ENCODE results near the gene APH1B.

APH1B gene

GRCh38 chr15:63283126-63283525 lies 5.7 kb downstream of the APH1B start:
- H3K36me3 ChIP-seq (ENCODE audit: insufficient read depth): no peaks in the 10 kb centered on the region
- no peak overlapping the region for H3K4me2 ChIP-seq
- H3K4me3 ChIP-seq (IDR thresholded peaks at IDR 0.05; ENCODE audit: insufficient read depth, low read depth, low read length): no peak overlapping the region
- no peak overlapping the region for H3K27ac ChIP-seq
- H3K4me1 ChIP-seq (ENCODE audit: low read depth, poor library complexity, severe bottlenecking): no peaks in the 10 kb centered on the region
- H3K79me2 ChIP-seq (ENCODE audit: insufficient read depth, low read depth): no peaks in the 10 kb centered on the region
- H3K9ac ChIP-seq: no peak overlapping the region
- H4K20me1 ChIP-seq (ENCODE audit: insufficient read depth): no peaks in the 10 kb centered on the region
- no peaks in the 10 kb centered on the region for H3K27me3 ChIP-seq (ENCODE audit: insufficient read depth, low read depth)
- no peak overlapping the region for H2AFZ ChIP-seq (ENCODE audit: low read depth)
- TF ChIP-seq CTCF (conservative IDR thresholded peaks at IDR 0.05; ENCODE audit: low read depth, low read length): no peak

GRCh38 chr15:63284335-63284734 lies 6.9 kb downstream of the APH1B start:
- Histone ChIP-seq H3K4me3 (IDR thresholded peaks at IDR 0.05; ENCODE audit: insufficient read depth, low read depth, low read length) (no peak overlapping the region), H3K4me1 (ENCODE audit: low read depth, poor library complexity, severe bottlenecking) (no peaks in the 10 kb centered on the region), H3K27me3 (ENCODE audit: insufficient read depth, low read depth) (no peaks in the 10 kb centered on the region), H3K36me3 (ENCODE audit: insufficient read depth) (no peaks in the 10 kb centered on the region), H3K79me2 (ENCODE audit: insufficient read depth, low read depth) (no peaks in the 10 kb centered on the region), H3K9ac (no peak overlapping the region), H4K20me1 (ENCODE audit: insufficient read depth) (no peaks in the 10 kb centered on the region), H2AFZ (ENCODE audit: low read depth) (no peak overlapping the region), H3K27ac (no peak overlapping the region), H3K4me2 (no peak overlapping the region)
- no peak for TF ChIP-seq CTCF (conservative IDR thresholded peaks at IDR 0.05; ENCODE audit: low read depth, low read length)

GRCh38 chr15:63287109-63287508 lies 9.7 kb downstream of the APH1B start:
- H3K27me3 ChIP-seq (ENCODE audit: insufficient read depth, low read depth): no peaks in the 10 kb centered on the region

GRCh38 chr15:63288342-63288741 lies 10.9 kb downstream of the APH1B start:
- Histone ChIP-seq H3K79me2 (ENCODE audit: insufficient read depth, low read depth) (no peaks in the 10 kb centered on the region), H4K20me1 (ENCODE audit: insufficient read depth) (no peaks in the 10 kb centered on the region), H2AFZ (ENCODE audit: low read depth) (no peak overlapping the region), H3K4me1 (ENCODE audit: low read depth, poor library complexity, severe bottlenecking) (no peaks in the 10 kb centered on the region), H3K4me2 (no peak overlapping the region), H3K27ac (no peak overlapping the region), H3K27me3 (ENCODE audit: insufficient read depth, low read depth) (no peaks in the 10 kb centered on the region), H3K9ac (no peak overlapping the region), H3K4me3 (IDR thresholded peaks at IDR 0.05; ENCODE audit: insufficient read depth, low read depth, low read length) (no peak overlapping the region), H3K36me3 (ENCODE audit: insufficient read depth) (no peaks in the 10 kb centered on the region)
- no peak for TF ChIP-seq CTCF (conservative IDR thresholded peaks at IDR 0.05; ENCODE audit: low read depth, low read length)

More at GRCh38 chr15:63287109-63287508, 9.7 kb downstream of the APH1B start:
- H3K9ac ChIP-seq: no peak overlapping the region
- no peak for TF ChIP-seq CTCF (conservative IDR thresholded peaks at IDR 0.05; ENCODE audit: low read depth, low read length)
- H3K4me1 ChIP-seq (ENCODE audit: low read depth, poor library complexity, severe bottlenecking): no peaks in the 10 kb centered on the region
- H3K4me3 ChIP-seq (IDR thresholded peaks at IDR 0.05; ENCODE audit: insufficient read depth, low read depth, low read length): no peak overlapping the region
- H2AFZ ChIP-seq (ENCODE audit: low read depth): no peak overlapping the region
- no peak overlapping the region for H3K4me2 ChIP-seq
- no peaks in the 10 kb centered on the region for H4K20me1 ChIP-seq (ENCODE audit: insufficient read depth)
- H3K27ac ChIP-seq: no peak overlapping the region
- H3K36me3 ChIP-seq (ENCODE audit: insufficient read depth): no peaks in the 10 kb centered on the region
- no peaks in the 10 kb centered on the region for H3K79me2 ChIP-seq (ENCODE audit: insufficient read depth, low read depth)
